Stimulated activated naive B cell treated with anti-CD40 and anti-IgM and Interleukin-4, amounts not matched to agents 10 μg/mL and 1 μg/mL and 100 μg/mL, for 72 hours (primary cell): ENCODE measurements around the gene ARFIP1.
A peak's percentile ranks its signal among the peaks of the same experiment; 100 is the strongest.
"Not testable (repeated sequence)": the region's sequence is repeated elsewhere in the genome, so short reads cannot be mapped to it uniquely, and the experiment has no call there.

Experiments
- ATAC-seq, 2 donors: fragments of 150-1000 bp; cut with Tn5 transposase; replicated peaks; 2 replicates each; pipeline ENCODE4 v1.10.0; 2021; ENCODE audit warnings: moderate library complexity in 1 of 2
- DNase-seq: peaks from one replicate; pipeline ENCODE4 v3.0.0; 2021
- H3K27ac Mint-ChIP-seq: one replicate; pipeline ENCODE4 v1.8.0; 2022; ENCODE audit warnings: mild to moderate bottlenecking, mixed read lengths
- H3K27me3 Mint-ChIP-seq, 2 donors: one replicate each; pipeline ENCODE4 v1.8.0; 2022; ENCODE audit warnings: mixed read lengths in 2 of 2
- H3K36me3 Mint-ChIP-seq, 2 donors: one replicate each; pipeline ENCODE4 v1.8.0; 2022; ENCODE audit warnings: mixed read lengths in 2 of 2, mild to moderate bottlenecking in 1 of 2
- H3K4me1 Mint-ChIP-seq, 2 donors: one replicate each; pipeline ENCODE4 v1.8.0; 2022; ENCODE audit warnings: mixed read lengths in 2 of 2, mild to moderate bottlenecking in 1 of 2
- H3K4me3 Mint-ChIP-seq, 2 donors: one replicate each; pipeline ENCODE4 v1.8.0; 2022; ENCODE audit warnings: mild to moderate bottlenecking in 2 of 2, mixed read lengths in 2 of 2, moderate library complexity in 1 of 2
- H3K9me3 Mint-ChIP-seq, 2 donors: one replicate each; pipeline ENCODE4 v1.8.0; 2022; ENCODE audit warnings: mixed read lengths in 2 of 2, mild to moderate bottlenecking in 1 of 2

Gene ARFIP1

GRCh38 chr4:152807294-152807829 is 27.6 kb downstream of the ARFIP1 start:
- DNase-seq (no peak), ATAC-seq (peak; percentile 52 to 65)
- Mint-ChIP-seq H3K27ac (peak overlapping the region; percentile 39), H3K27me3 (no peaks in the 10 kb centered on the region), H3K9me3 (peaks cover under 1 to 7% of the 10 kb centered on the region in 2 donors), H3K4me1 (peaks cover 20 to 36% of the 10 kb centered on the region in 2 donors), H3K36me3 (peaks cover 20 to 33% of the 10 kb centered on the region in 2 donors), H3K4me3 (no peak overlapping the region)

DNA sequence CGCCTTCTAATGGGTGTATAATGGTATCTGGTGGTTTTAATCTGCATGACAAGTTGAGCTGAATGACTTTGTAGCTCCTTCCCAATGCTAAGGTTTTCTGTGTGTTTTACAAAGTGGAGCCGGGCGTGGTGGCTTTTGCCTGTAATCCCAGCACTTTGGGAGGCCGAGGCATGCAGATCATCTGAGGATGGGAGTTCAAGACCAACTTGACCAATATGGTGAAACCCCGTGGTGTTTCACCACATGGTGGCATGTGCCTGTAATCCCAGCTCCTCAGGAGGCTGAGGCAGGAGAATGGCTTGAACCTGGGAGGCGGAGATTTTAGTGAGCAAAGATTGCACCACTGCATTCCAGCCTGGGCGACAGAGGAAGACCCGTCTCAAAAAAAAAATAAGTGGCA is 28.9 kb downstream of the ARFIP1 start:
- Mint-ChIP-seq H3K4me3 (no peak overlapping the region), H3K27ac (no peak overlapping the region), H3K9me3 (peaks cover 6 to 12% of the 10 kb centered on the region in 2 donors), H3K27me3 (no peaks in the 10 kb centered on the region), H3K4me1 (peaks cover 20 to 42% of the 10 kb centered on the region in 2 donors), H3K36me3 (peaks cover 29 to 43% of the 10 kb centered on the region in 2 donors)
- DNase-seq: no peak
- no peak for ATAC-seq

- H3K4me3 Mint-ChIP-seq: no peak overlapping the region
- H3K4me1 Mint-ChIP-seq: peaks cover 14 to 36% of the 10 kb centered on the region in 2 donors
- H3K27me3 Mint-ChIP-seq: no peaks in the 10 kb centered on the region
- peaks cover 48 to 63% of the 10 kb centered on the region in 2 donors for H3K36me3 Mint-ChIP-seq
- H3K9me3 Mint-ChIP-seq: peaks cover 18 to 22% of the 10 kb centered on the region in 2 donors
- DNase-seq (no peak), ATAC-seq (no peak)
- H3K27ac Mint-ChIP-seq: no peak overlapping the region
These were observed 31.0 kb downstream of the ARFIP1 start for GRCh38 chr4:152810715-152811287.

DNA sequence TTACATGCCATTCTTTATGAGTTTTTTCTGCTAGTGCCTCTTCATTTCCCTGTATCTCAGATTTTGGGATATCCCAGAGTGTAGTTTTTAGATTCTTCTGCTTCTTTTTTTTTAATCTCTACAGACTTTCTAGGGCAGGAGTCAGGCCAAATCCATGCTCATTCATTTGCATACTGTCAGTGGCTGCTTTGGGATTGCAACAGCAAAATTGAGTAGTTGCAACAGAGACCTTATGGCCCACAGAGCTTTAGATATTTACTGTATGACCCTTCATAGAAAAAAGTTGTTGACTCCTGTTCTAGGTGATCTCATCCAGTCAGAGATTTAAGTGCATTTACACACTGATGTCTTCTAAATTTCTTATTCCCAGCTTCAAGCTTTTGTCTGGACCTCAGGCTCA is 35.3 kb downstream of the ARFIP1 start:
- peaks cover 15 to 30% of the 10 kb centered on the region in 2 donors for H3K4me1 Mint-ChIP-seq
- H3K36me3 Mint-ChIP-seq: peaks cover 64 to 82% of the 10 kb centered on the region in 2 donors
- H3K27me3 Mint-ChIP-seq: no peaks in the 10 kb centered on the region
- peaks cover 28 to 30% of the 10 kb centered on the region in 2 donors for H3K9me3 Mint-ChIP-seq
- no peak overlapping the region for H3K27ac Mint-ChIP-seq
- ATAC-seq (no peak), DNase-seq (no peak)
- no peak overlapping the region for H3K4me3 Mint-ChIP-seq

GRCh38 chr4:152817331-152817730 is 37.6 kb downstream of the ARFIP1 start:
- no peak overlapping the region for H3K27ac Mint-ChIP-seq
- no peaks in the 10 kb centered on the region for H3K27me3 Mint-ChIP-seq
- peaks cover 62 to 70% of the 10 kb centered on the region in 2 donors for H3K36me3 Mint-ChIP-seq
- peaks cover 26 to 27% of the 10 kb centered on the region in 2 donors for H3K9me3 Mint-ChIP-seq
- ATAC-seq: no peak
- H3K4me1 Mint-ChIP-seq: peaks cover 13 to 30% of the 10 kb centered on the region in 2 donors
- no peak for DNase-seq
- no peak overlapping the region for H3K4me3 Mint-ChIP-seq

DNA sequence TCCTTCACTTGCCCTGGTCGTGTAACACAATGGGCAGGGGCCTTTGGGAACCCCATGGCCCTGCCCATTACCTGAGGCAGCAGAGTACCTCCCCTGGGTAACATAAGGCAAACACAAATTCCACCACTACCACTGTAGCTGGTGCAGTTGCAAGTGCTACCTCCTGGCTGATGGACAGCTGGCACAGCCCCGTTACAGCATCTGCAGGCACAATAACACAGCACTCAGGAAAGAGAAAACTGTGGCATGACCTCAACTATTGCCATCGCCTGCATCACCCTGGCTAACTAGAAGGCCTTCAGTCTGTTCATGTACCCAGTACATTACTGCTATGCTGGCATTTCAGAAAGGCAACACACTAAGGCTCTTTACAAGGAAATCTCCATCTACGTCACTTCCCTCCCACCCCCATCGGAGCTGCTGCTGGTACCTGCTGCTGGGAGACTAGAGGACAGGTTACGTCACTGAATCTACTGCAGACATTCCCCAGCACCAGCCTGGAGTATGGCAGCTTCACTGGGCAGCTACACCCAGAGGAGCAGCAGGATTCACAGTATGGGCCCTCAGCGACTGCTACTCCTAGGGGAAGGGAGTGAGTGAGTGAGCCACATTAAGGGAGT is 39.4 kb downstream of the ARFIP1 start:
- Mint-ChIP-seq H3K27me3 (no peaks in the 10 kb centered on the region), H3K4me3 (no peak overlapping the region), H3K9me3 (peaks cover 17% of the 10 kb centered on the region in 2 donors), H3K36me3 (peaks cover 48 to 55% of the 10 kb centered on the region in 2 donors), H3K27ac (no peak overlapping the region), H3K4me1 (peaks cover 13 to 19% of the 10 kb centered on the region in 2 donors)
- ATAC-seq (no peak), DNase-seq (no peak)

- no peak for ATAC-seq
- Mint-ChIP-seq H3K36me3 (peaks cover 39 to 49% of the 10 kb centered on the region in 2 donors), H3K27me3 (no peaks in the 10 kb centered on the region), H3K27ac (no peak overlapping the region), H3K9me3 (peaks cover 14 to 15% of the 10 kb centered on the region in 2 donors), H3K4me1 (peaks cover 13 to 18% of the 10 kb centered on the region in 2 donors), H3K4me3 (no peak overlapping the region)
- DNase-seq: no peak
These were observed 40.3 kb downstream of the ARFIP1 start for GRCh38 chr4:152820073-152820472.

DNA sequence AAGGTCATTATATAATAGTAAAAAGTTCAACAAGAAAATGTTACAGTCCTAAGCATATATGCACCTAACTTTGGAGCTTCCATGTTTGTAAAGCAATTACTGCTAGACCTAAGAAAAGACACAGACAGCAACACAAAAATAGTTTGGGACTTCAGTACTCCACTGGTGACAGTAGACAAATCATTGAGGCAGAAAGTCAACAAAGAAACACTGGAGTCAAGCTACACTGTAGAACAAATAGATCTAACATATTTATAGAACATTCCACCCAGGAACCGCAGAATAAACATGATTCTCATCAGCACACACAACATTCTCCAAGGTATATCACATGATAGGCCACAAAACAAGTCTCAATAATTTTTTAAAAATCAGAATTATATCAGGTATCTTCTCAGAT is 42.6 kb downstream of the ARFIP1 start:
- no peak for DNase-seq
- no peak for ATAC-seq
- H3K27ac Mint-ChIP-seq: no peak overlapping the region
- no peak overlapping the region for H3K4me3 Mint-ChIP-seq
- peaks cover 1 to 7% of the 10 kb centered on the region in 2 donors for H3K9me3 Mint-ChIP-seq
- H3K36me3 Mint-ChIP-seq: peaks cover 22 to 33% of the 10 kb centered on the region in 2 donors
- H3K4me1 Mint-ChIP-seq: peaks cover 4 to 11% of the 10 kb centered on the region in 2 donors
- H3K27me3 Mint-ChIP-seq: no peaks in the 10 kb centered on the region

DNA sequence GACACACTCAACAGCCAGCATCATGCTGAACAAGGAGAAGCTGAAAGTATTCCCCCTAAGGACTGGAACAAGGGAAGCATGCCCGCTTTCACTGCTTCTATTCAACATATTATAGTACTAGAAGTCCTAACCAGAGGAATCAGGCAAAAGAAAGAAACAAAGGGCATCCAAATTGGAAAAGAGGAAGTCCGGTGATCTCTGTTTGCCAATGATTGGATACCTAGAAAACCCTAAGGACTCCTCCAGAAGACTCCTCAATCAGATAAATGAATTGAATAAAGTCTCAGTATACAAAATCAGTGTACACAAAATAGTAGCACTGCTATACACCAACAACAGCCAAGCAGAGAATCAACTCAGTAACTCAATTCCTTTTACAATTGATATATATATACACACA is 44.8 kb downstream of the ARFIP1 start:
- H3K9me3 Mint-ChIP-seq: peaks cover 4 to 10% of the 10 kb centered on the region in 2 donors
- H3K36me3 Mint-ChIP-seq: peaks cover 18 to 26% of the 10 kb centered on the region in 2 donors
- ATAC-seq (no peak), DNase-seq (no peak)
- no peaks in the 10 kb centered on the region for H3K4me1 Mint-ChIP-seq
- no peaks in the 10 kb centered on the region for H3K27me3 Mint-ChIP-seq
- no peak overlapping the region for H3K27ac Mint-ChIP-seq
- H3K4me3 Mint-ChIP-seq: no peak overlapping the region

DNA sequence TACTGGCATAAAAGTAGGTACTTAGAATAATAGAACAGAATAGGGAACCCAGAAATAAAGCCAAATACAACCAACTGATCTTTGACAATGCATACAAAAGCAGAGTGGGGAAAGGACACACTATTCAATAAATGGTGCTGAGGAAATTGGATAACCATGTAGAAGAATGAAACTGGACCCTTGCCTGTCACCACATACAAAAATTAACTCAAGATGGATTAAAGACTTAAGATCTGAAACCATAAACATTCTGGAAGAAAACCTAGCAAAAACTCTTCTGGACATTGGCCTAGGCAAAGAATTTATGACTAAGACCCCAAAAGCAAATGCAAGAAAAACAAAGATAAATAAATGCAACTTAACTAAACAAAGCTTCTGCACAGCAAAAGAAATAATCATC is 45.6 kb downstream of the ARFIP1 start:
- Mint-ChIP-seq H3K27ac (no peak overlapping the region), H3K4me3 (no peak overlapping the region), H3K27me3 (no peaks in the 10 kb centered on the region), H3K9me3 (peaks cover 4 to 10% of the 10 kb centered on the region in 2 donors), H3K4me1 (no peaks in the 10 kb centered on the region), H3K36me3 (peaks cover 11 to 21% of the 10 kb centered on the region in 2 donors)
- no peak for ATAC-seq
- no peak for DNase-seq

DNA sequence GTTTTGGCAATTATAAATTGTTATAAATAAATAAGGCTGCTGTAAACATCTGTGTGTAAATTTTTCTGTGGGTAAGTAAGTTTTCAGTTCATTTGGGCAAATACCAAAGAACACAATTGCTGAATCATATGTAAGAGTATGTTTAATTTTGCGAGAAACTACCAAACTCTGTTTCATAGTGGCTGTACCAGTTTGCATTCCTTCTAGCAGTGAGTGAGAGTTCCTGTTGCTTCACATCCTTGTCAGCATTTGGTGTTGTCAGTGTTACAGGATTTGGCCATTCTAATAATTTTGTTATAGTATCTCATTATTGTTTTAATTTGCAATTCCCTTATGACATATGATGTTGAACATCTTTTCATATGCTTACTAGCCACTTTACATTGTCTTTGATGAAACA is 48.4 kb downstream of the ARFIP1 start:
- Mint-ChIP-seq H3K36me3 (peaks cover 23 to 32% of the 10 kb centered on the region in 2 donors), H3K9me3 (peaks cover 4 to 10% of the 10 kb centered on the region in 2 donors), H3K4me3 (no peak overlapping the region), H3K27me3 (no peaks in the 10 kb centered on the region), H3K27ac (no peak overlapping the region), H3K4me1 (no peaks in the 10 kb centered on the region)
- no peak for ATAC-seq
- DNase-seq: no peak

- Mint-ChIP-seq H3K9me3 (peaks cover 9% of the 10 kb centered on the region in 2 donors), H3K27me3 (no peaks in the 10 kb centered on the region), H3K4me3 (no peak overlapping the region), H3K4me1 (no peaks in the 10 kb centered on the region), H3K36me3 (peaks cover 43 to 53% of the 10 kb centered on the region in 2 donors), H3K27ac (no peak overlapping the region)
- DNase-seq (no peak), ATAC-seq (no peak)
These were observed 51.7 kb downstream of the ARFIP1 start for GRCh38 chr4:152831416-152831815.

GRCh38 chr4:152836936-152837335 is 57.2 kb downstream of the ARFIP1 start:
- Mint-ChIP-seq H3K4me1 (peaks cover 15 to 27% of the 10 kb centered on the region in 2 donors), H3K4me3 (no peak overlapping the region), H3K9me3 (peaks cover 10 to 12% of the 10 kb centered on the region in 2 donors), H3K27ac (no peak overlapping the region), H3K27me3 (no peaks in the 10 kb centered on the region), H3K36me3 (peaks cover 71 to 82% of the 10 kb centered on the region in 2 donors)
- DNase-seq (no peak), ATAC-seq (no peak)

DNA sequence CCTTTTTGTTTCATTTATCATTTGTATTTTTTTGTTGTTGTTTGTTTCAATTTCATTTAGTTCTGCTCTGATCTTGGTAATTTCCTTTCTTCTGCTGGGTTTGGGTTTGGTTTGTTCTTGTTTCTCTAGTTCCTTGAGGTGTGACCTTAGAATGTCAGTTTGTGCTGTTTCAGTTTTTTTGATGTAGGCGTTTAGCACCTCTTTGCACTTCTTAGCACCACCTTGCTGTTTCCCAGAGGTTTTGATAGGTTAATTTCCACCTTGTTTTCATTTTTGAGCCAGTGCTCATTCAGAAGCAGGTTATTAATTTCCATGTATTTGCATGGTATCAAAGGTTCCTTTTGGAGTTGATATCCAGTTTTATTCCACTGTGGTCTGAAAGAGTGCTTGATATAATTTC is 60.0 kb downstream of the ARFIP1 start:
- DNase-seq, H3K27me3 Mint-ChIP-seq, ATAC-seq, H3K9me3 Mint-ChIP-seq: not testable (repeated sequence)
- H3K27ac Mint-ChIP-seq: peak overlapping the region; percentile 74
- peak overlapping the region in 1 of 2 donors; percentile 31 for H3K4me3 Mint-ChIP-seq
- peaks cover 17 to 31% of the 10 kb centered on the region in 2 donors for H3K4me1 Mint-ChIP-seq
- peaks cover 53 to 67% of the 10 kb centered on the region in 2 donors for H3K36me3 Mint-ChIP-seq
